HG02970 (cell line): Measurements from ENCODE around the gene HOXD1.

Experiments
- ATAC-seq: cut with Tn5 transposase; IDR thresholded peaks from one replicate; pipeline ENCODE4 v1.9.1; 2021; ENCODE audit warnings: mild to moderate bottlenecking, moderate library complexity, moderate number of reproducible peaks; ENCODE audit not compliant: unreplicated experiment, low FRiP score

HOXD1 gene

GRCh38 chr2:176234940-176235339 lies 46.5 kb downstream of the HOXD1 start:
- ATAC-seq: no peak

- ATAC-seq: no peak
These were observed 49.0 kb downstream of the HOXD1 start for GRCh38 chr2:176237456-176237855.

DNA sequence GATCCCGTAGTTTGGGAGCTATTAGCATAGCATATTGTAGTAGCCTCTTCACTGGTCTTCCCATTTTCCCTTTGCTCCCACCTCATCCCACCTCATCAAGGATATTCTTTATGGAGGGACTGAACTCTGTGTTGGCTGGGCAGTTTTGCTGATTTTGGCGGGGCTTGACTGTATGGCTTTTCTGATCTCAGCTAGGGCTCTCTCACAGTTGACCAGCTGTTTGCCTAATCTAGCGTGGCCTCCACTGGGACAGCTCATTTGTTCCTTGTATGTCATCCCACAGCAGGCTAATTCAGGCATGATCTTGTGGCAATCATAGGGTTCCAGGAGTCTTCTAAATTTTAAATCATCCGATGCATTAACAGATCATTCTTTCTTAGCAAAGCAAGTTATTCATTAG lies 50.6 kb downstream of the HOXD1 start:
- ATAC-seq: no peak

GRCh38 chr2:176240301-176240700 lies 51.8 kb downstream of the HOXD1 start:
- ATAC-seq: no peak
